Activated naive CD8-positive, alpha-beta T cell treated with anti-CD3 and anti-CD28 coated beads, Interleukin-2, amount 50 U/mL, for 16 hours (primary cell): ENCODE measurements around the gene ARHGEF28.

ENCODE experiments used
- DNase-seq: peaks from one replicate; pipeline ENCODE4 v3.0.0-alpha.2; 2020; ENCODE audit warnings: low read depth, low spot score

Gene ARHGEF28

GRCh38 chr5:73928476-73929070, 302.6 kb downstream of the ARHGEF28 start:
- no peak for DNase-seq

- no peak for DNase-seq
Observed at GRCh38 chr5:73935719-73936118, 309.7 kb downstream of the ARHGEF28 start.

- DNase-seq = no peak
Observed at GRCh38 chr5:73938280-73938937, 312.4 kb downstream of the ARHGEF28 start.

- no peak for DNase-seq
Observed at GRCh38 chr5:73938938-73939320, 312.9 kb downstream of the ARHGEF28 start.

- DNase-seq = no peak
Observed at GRCh38 chr5:73939557-73939956, 313.6 kb downstream of the ARHGEF28 start.

GRCh38 chr5:73940026-73940425, 314.0 kb downstream of the ARHGEF28 start:
- no peak for DNase-seq

- no peak for DNase-seq
Observed at GRCh38 chr5:73940801-73941200, 314.8 kb downstream of the ARHGEF28 start.

- no peak for DNase-seq
Observed at GRCh38 chr5:73942783-73943182, 316.8 kb downstream of the ARHGEF28 start.

GRCh38 chr5:73943397-73943796, 317.4 kb downstream of the ARHGEF28 start:
- no peak for DNase-seq

- no peak for DNase-seq
Observed at GRCh38 chr5:73944581-73944980, 318.6 kb downstream of the ARHGEF28 start.

- no peak for DNase-seq
Observed at GRCh38 chr5:73945505-73945904, 319.5 kb downstream of the ARHGEF28 start.

GRCh38 chr5:73946278-73946677, 320.3 kb downstream of the ARHGEF28 start:
- DNase-seq = no peak

- no peak for DNase-seq
Observed at GRCh38 chr5:73946919-73947602, 321.1 kb downstream of the ARHGEF28 start.

- DNase-seq = no peak
Observed at GRCh38 chr5:73947906-73948640, 322.1 kb downstream of the ARHGEF28 start.

GRCh38 chr5:73948720-73949119, 322.7 kb downstream of the ARHGEF28 start:
- no peak for DNase-seq

- no peak for DNase-seq
Observed at GRCh38 chr5:73950441-73950873, 324.5 kb downstream of the ARHGEF28 start.

GRCh38 chr5:73950912-73951430, 325.0 kb downstream of the ARHGEF28 start:
- DNase-seq = no peak

- DNase-seq = no peak
Observed at GRCh38 chr5:73952872-73953271, 326.9 kb downstream of the ARHGEF28 start.

GRCh38 chr5:73954381-73954780, 328.4 kb downstream of the ARHGEF28 start:
- no peak for DNase-seq

GRCh38 chr5:73955271-73955846, 329.4 kb downstream of the ARHGEF28 start:
- no peak for DNase-seq

GRCh38 chr5:73957397-73958001, 331.5 kb downstream of the ARHGEF28 start:
- no peak for DNase-seq
